Suprapubic skin (tissue), 4 donors: ENCODE measurements around the gene IDH3B. TPM values are rescaled to one million over a fixed set of nuclear protein-coding genes. Genes with fewer than 3 reads are reported as not detected.

Experiments
- DNase-seq, 2 donors: peaks; one replicate each; pipeline ENCODE4 v3.0.0-alpha.2; 2019; ENCODE audit warnings: low spot score in 2 of 2
- H3K27ac ChIP-seq: fragments of 200-600 bp; sonication (generic); one replicate; pipeline ENCODE4 v1.5.1; 2019
- H3K27me3 ChIP-seq: fragments of 200-600 bp; sonication (generic); one replicate; pipeline ENCODE4 v1.5.1; 2019
- H3K36me3 ChIP-seq: fragments of 200-600 bp; sonication (generic); one replicate; pipeline ENCODE4 v1.5.1; 2019
- H3K4me1 ChIP-seq: fragments of 200-600 bp; sonication (generic); one replicate; pipeline ENCODE4 v1.5.1; 2019
- H3K4me3 ChIP-seq: fragments of 200-600 bp; sonication (generic); one replicate; pipeline ENCODE4 v1.5.1; 2019; ENCODE audit warnings: mild to moderate bottlenecking
- H3K9me3 ChIP-seq: fragments of 200-600 bp; sonication (generic); one replicate; pipeline ENCODE4 v1.5.1; 2019
- CTCF ChIP-seq, 2 donors: fragments of 200-600 bp in 1 of 2; fragments of 450-650 bp in 1 of 2; sonication (generic) in 1 of 2; IDR thresholded peaks; one replicate each; pipeline ENCODE4 v1.5.1; 2016 to 2019; ENCODE audit warnings: antibody characterized with exemption in 2 of 2, mild to moderate bottlenecking in 1 of 2, moderate library complexity in 1 of 2
- EP300 ChIP-seq: sonication (generic); formaldehyde crosslinking; IDR thresholded peaks from one replicate; pipeline ENCODE4 v1.6.1; 2017; ENCODE audit warnings: antibody characterized with exemption
- POLR2A ChIP-seq, 2 donors: fragments of 450-650 bp; IDR thresholded peaks; one replicate each; pipeline ENCODE4 v1.6.1; 2017; ENCODE audit warnings: antibody characterized with exemption in 2 of 2, mild to moderate bottlenecking in 2 of 2, moderate library complexity in 2 of 2
- POLR2AphosphoS5 ChIP-seq, 3 donors: sonication (generic); formaldehyde crosslinking; IDR thresholded peaks; one replicate each; pipeline ENCODE4 v1.6.1; 2017; ENCODE audit warnings: antibody characterized with exemption in 3 of 3
- WGBS: methylation state at CpG from one replicate; pipeline ENCODE4 v1.1.5; 2018; 5-methylcytosine and 5-hydroxymethylcytosine counted together
- total RNA-seq, 4 donors: library from RNA; depleted of rRNA; stranded (reverse); fragments of >200 nt; gene quantifications; one replicate each; pipeline ENCODE4 v1.1.0, GENCODE V29; 2016

Gene IDH3B
- total RNA-seq, 4 donors from 2014 or later, result 119 to 135 (median 121) TPM

GRCh38 chr20:2640260-2640659, 23.8 kb downstream of the IDH3B start:
- H3K36me3 ChIP-seq, result peaks cover 10% of the 10 kb centered on the region
- 46% methylated on average over 1 of the region's 1 CpG for WGBS
- no peaks in the 10 kb centered on the region for H3K4me1 ChIP-seq
- no peaks in the 10 kb centered on the region for H3K27me3 ChIP-seq
- no peaks in the 10 kb centered on the region for H3K9me3 ChIP-seq
- no peak overlapping the region for H3K27ac ChIP-seq
- no peak overlapping the region for H3K4me3 ChIP-seq
- TF ChIP-seq EP300 (no peak), CTCF (IDR thresholded peaks at IDR 0.05) (no peak), POLR2A (IDR thresholded peaks at IDR 0.05) (no peak), POLR2AphosphoS5 (IDR thresholded peaks at IDR 0.05) (no peak)
- DNase-seq, result no peak

GRCh38 chr20:2637246-2637645, 26.8 kb downstream of the IDH3B start:
- 88% methylated on average over 6 of the region's 6 CpGs for WGBS
- DNase-seq, result no peak
- no peaks in the 10 kb centered on the region for H3K36me3 ChIP-seq
- no peak overlapping the region for H3K4me3 ChIP-seq
- H3K4me1 ChIP-seq, result no peaks in the 10 kb centered on the region
- TF ChIP-seq POLR2A (IDR thresholded peaks at IDR 0.05) (no peak), EP300 (no peak), CTCF (IDR thresholded peaks at IDR 0.05) (no peak), POLR2AphosphoS5 (IDR thresholded peaks at IDR 0.05) (no peak)
- no peaks in the 10 kb centered on the region for H3K27me3 ChIP-seq
- H3K9me3 ChIP-seq, result no peaks in the 10 kb centered on the region
- no peak overlapping the region for H3K27ac ChIP-seq

- DNase-seq, result no peak
- Histone ChIP-seq H3K27me3 (no peaks in the 10 kb centered on the region), H3K27ac (no peak overlapping the region), H3K9me3 (no peaks in the 10 kb centered on the region), H3K4me3 (no peak overlapping the region), H3K36me3 (no peaks in the 10 kb centered on the region), H3K4me1 (no peaks in the 10 kb centered on the region)
- WGBS, result 24% methylated on average over 1 of the region's 1 CpG
- TF ChIP-seq CTCF (IDR thresholded peaks at IDR 0.05) (no peak), EP300 (no peak), POLR2AphosphoS5 (IDR thresholded peaks at IDR 0.05) (no peak), POLR2A (IDR thresholded peaks at IDR 0.05) (no peak)
Observed at GRCh38 chr20:2633381-2633780, 30.6 kb downstream of the IDH3B start.

- no peak overlapping the region for H3K4me3 ChIP-seq
- 28% methylated on average over 1 of the region's 1 CpG for WGBS
- DNase-seq, result no peak
- H3K9me3 ChIP-seq, result peaks cover 8% of the 10 kb centered on the region
- TF ChIP-seq POLR2AphosphoS5 (IDR thresholded peaks at IDR 0.05) (no peak), EP300 (no peak), POLR2A (IDR thresholded peaks at IDR 0.05) (no peak), CTCF (IDR thresholded peaks at IDR 0.05) (no peak)
- no peaks in the 10 kb centered on the region for H3K4me1 ChIP-seq
- no peaks in the 10 kb centered on the region for H3K27me3 ChIP-seq
- H3K27ac ChIP-seq, result no peak overlapping the region
- no peaks in the 10 kb centered on the region for H3K36me3 ChIP-seq
Observed at GRCh38 chr20:2631228-2631627, 32.8 kb downstream of the IDH3B start.

- Histone ChIP-seq H3K27me3 (peaks cover 3% of the 10 kb centered on the region), H3K36me3 (no peaks in the 10 kb centered on the region), H3K27ac (no peak overlapping the region), H3K4me3 (no peak overlapping the region), H3K4me1 (no peaks in the 10 kb centered on the region), H3K9me3 (peaks cover 8% of the 10 kb centered on the region)
- 54% methylated on average over 9 of the region's 9 CpGs for WGBS
- DNase-seq, result no peak
- TF ChIP-seq POLR2AphosphoS5 (IDR thresholded peaks at IDR 0.05) (no peak), CTCF (IDR thresholded peaks at IDR 0.05) (no peak), EP300 (no peak), POLR2A (IDR thresholded peaks at IDR 0.05) (no peak)
Observed at GRCh38 chr20:2626853-2627541, 37.0 kb downstream of the IDH3B start.
